Hepatocyte (in vitro differentiated cells): Measurements from ENCODE around the gene NRXN2.

Experiments
- EZH2 ChIP-seq: fragments of 200-600 bp; sonication (generic); IDR thresholded peaks from 2 replicates; pipeline ENCODE4 v1.6.1; 2016; ENCODE audit warnings: antibody characterized with exemption, mild to moderate bottlenecking, borderline replicate concordance
- EZH2phosphoT487 ChIP-seq: fragments of 200-600 bp; sonication (generic); IDR thresholded peaks from one replicate; pipeline ENCODE4 v1.6.1; 2018; ENCODE audit warnings: antibody characterized with exemption, mild to moderate bottlenecking, low read depth, moderate library complexity; ENCODE audit not compliant: unreplicated experiment, severe bottlenecking
- TF ChIP-seq, protein P1 (sequence below): fragments of 200-600 bp; sonication (generic); IDR thresholded peaks from 2 replicates; pipeline ENCODE4 v1.5.1; 2016; ENCODE audit warnings: antibody characterized with exemption, mild to moderate bottlenecking; ENCODE audit not compliant: poor library complexity

DNA sequence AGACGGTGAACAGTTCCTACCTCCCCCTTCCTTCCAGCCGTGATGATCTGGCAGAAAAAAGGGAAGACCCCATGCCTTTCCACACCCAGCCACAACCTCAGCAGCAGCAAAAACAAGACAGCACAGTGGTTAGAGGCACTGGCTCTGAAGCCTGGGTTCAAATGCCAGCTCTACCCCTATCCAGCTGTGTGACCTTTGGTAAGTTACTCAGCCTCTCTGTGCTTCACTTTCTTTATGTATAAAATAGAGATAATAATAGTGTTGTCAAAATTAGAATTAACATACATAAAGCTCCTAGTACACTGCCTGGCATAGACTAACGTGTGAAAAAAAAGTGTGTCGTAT lies 4.2 kb downstream of the NRXN2 start:
- TF ChIP-seq, protein P1, sequence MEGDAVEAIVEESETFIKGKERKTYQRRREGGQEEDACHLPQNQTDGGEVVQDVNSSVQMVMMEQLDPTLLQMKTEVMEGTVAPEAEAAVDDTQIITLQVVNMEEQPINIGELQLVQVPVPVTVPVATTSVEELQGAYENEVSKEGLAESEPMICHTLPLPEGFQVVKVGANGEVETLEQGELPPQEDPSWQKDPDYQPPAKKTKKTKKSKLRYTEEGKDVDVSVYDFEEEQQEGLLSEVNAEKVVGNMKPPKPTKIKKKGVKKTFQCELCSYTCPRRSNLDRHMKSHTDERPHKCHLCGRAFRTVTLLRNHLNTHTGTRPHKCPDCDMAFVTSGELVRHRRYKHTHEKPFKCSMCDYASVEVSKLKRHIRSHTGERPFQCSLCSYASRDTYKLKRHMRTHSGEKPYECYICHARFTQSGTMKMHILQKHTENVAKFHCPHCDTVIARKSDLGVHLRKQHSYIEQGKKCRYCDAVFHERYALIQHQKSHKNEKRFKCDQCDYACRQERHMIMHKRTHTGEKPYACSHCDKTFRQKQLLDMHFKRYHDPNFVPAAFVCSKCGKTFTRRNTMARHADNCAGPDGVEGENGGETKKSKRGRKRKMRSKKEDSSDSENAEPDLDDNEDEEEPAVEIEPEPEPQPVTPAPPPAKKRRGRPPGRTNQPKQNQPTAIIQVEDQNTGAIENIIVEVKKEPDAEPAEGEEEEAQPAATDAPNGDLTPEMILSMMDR: no peak
- no peak for TF ChIP-seq EZH2
- TF ChIP-seq EZH2phosphoT487: no peak
